ENCODE data around the gene PRKCZ.

Gene PRKCZ

GRCh38 chr1:2072109-2072806, 22.0 kb downstream of the PRKCZ start:
- DNase-seq (ENCODE audit: extremely low read depth, low read depth): no peak
- no peak overlapping the region for H3K4me3 ChIP-seq (replicated peaks; ENCODE audit: low read depth, low read length)
- TF ChIP-seq CTCF (IDR thresholded peaks at IDR 0.05; ENCODE audit: low read depth, low read length, missing control alignments): no peak

DNA sequence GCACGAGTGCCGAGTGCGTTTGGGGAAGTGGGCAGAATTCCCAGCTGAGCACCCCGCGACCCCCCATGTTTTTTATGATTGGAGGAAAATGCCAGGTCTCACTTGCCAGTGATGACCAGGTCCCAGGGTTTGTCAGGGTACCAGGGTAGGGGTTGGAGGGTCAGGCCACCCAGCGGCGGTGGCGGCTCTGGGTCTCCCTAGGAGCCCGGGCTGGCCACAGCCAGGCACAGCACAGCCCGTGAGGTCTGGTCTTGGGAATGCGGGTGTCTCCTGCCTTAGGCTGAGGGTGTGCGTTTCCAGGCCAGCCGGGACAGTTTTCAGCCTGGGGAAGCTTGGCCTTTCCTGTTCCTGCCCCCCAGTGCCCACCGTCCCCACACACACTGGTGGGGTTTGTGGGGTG, 22.7 kb downstream of the PRKCZ start:
- DNase-seq (ENCODE audit: extremely low read depth, low read depth): no peak
- no peak for TF ChIP-seq CTCF (IDR thresholded peaks at IDR 0.05; ENCODE audit: low read depth, low read length, missing control alignments)
- H3K4me3 ChIP-seq (replicated peaks; ENCODE audit: low read depth, low read length): no peak overlapping the region

- H3K4me3 ChIP-seq (replicated peaks; ENCODE audit: low read depth, low read length): peak overlapping the region; percentile 42
- no peak for DNase-seq (ENCODE audit: extremely low read depth, low read depth)
- TF ChIP-seq CTCF (IDR thresholded peaks at IDR 0.05; ENCODE audit: low read depth, low read length, missing control alignments): no peak
These were observed 23.4 kb downstream of the PRKCZ start for GRCh38 chr1:2073382-2074230.

DNA sequence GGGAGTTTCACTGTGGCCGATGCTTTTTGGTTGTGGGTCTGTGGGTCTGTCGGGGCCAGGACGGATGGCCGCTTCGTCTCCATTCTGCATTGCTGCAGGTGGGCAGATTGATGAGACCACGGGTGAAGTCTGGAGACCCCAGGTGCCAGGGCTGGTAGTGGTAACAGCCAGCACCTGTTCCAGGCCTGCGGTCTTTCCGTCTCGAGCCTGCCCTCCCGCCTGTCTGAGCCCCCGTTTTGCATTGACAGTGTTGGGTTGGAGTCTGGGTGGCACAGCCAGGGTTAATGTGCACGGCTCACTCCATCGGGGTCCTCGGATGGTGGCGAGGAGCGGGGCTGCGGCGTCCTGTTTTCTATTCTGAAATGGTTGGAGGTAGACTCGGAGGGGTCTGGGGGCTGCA, 24.2 kb downstream of the PRKCZ start:
- no peak overlapping the region for H3K4me3 ChIP-seq (replicated peaks; ENCODE audit: low read depth, low read length)
- no peak for TF ChIP-seq CTCF (IDR thresholded peaks at IDR 0.05; ENCODE audit: low read depth, low read length, missing control alignments)
- DNase-seq (ENCODE audit: extremely low read depth, low read depth): no peak

DNA sequence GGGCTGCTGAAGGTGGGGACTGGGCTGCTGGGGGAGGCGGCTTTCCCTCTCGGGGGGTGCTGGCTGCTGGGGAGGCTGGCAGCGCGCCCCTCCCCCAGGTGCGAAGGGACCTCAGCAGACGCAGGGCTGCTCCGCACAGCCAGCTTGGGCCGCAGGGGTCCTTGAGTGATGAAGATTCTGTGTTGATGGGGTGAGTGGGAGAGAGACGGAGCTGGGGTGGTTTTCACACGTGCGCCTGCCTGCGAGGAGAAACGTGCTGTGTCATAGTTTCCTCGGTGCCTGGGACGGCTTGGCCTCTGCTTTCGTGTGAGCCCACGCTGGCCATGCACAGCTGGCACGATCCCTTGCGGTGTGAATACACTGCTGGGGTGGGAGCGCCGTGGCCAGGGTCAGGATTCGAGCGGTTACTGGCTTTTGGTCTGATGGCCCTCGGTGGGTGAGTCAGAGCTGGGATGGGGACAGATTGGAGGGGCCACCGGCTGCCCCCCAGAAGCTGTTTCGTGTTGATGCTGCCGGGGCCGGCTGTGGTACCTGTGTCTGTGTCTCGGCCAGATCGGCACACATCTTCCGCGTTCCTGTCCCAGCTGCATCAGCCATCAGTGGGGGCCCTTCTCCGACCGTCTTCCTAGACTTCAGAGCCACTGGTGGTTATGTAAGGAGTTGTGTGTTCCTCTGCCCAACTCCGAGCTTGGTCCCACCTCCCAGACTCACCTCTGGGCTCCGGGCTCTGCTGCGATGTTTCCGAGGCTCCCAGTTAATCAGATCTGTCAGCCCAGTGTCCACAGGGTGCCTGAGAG, 24.9 kb downstream of the PRKCZ start:
- no peak overlapping the region for H3K4me3 ChIP-seq (replicated peaks; ENCODE audit: low read depth, low read length)
- TF ChIP-seq CTCF (IDR thresholded peaks at IDR 0.05; ENCODE audit: low read depth, low read length, missing control alignments): no peak

GRCh38 chr1:2076826-2077225, 26.6 kb downstream of the PRKCZ start:
- H3K4me3 ChIP-seq (replicated peaks; ENCODE audit: low read depth, low read length): no peak overlapping the region
- no peak for DNase-seq (ENCODE audit: extremely low read depth, low read depth)
- no peak for TF ChIP-seq CTCF (IDR thresholded peaks at IDR 0.05; ENCODE audit: low read depth, low read length, missing control alignments)

More for the DNA sequence above, 24.9 kb downstream of the PRKCZ start:
- no peak for DNase-seq (ENCODE audit: extremely low read depth, low read depth)
